Measurements from ENCODE around the gene SGCE.

DNA sequence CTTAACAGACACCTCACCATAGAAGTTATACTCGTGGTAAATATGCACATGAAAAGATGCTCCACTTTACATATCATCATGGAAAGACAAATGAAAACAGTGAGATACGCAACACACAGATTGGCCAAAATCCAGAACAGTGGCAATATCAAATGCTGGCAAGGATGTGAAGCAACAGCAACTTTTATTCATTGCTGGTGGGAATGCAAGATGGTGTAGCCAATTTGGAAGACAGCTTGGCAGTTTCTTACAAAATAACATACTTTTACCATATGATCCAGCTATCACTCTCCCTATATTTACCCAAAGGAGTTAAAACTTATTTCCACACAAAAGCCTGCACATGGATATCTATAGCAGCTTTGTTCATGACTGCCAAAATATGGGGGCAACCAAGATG lies 46.4 kb downstream of the SGCE start:
- TF ChIP-seq, protein P1, sequence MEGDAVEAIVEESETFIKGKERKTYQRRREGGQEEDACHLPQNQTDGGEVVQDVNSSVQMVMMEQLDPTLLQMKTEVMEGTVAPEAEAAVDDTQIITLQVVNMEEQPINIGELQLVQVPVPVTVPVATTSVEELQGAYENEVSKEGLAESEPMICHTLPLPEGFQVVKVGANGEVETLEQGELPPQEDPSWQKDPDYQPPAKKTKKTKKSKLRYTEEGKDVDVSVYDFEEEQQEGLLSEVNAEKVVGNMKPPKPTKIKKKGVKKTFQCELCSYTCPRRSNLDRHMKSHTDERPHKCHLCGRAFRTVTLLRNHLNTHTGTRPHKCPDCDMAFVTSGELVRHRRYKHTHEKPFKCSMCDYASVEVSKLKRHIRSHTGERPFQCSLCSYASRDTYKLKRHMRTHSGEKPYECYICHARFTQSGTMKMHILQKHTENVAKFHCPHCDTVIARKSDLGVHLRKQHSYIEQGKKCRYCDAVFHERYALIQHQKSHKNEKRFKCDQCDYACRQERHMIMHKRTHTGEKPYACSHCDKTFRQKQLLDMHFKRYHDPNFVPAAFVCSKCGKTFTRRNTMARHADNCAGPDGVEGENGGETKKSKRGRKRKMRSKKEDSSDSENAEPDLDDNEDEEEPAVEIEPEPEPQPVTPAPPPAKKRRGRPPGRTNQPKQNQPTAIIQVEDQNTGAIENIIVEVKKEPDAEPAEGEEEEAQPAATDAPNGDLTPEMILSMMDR (IDR thresholded peaks at IDR 0.05; ENCODE audit: low read length): no peak
- TF ChIP-seq EZH2 (optimal IDR thresholded peaks at IDR 0.05; ENCODE audit: low read depth, low read length): no peak
